Prostate gland (tissue), 2 donors: Measurements from ENCODE around the gene CFAP54. TPM values are rescaled to one million over a fixed set of nuclear protein-coding genes. Genes with fewer than 3 reads are reported as not detected.

Experiments used
- DNase-seq: peaks from one replicate; pipeline ENCODE4 v3.0.0-alpha.2; 2019; ENCODE audit warnings: low spot score
- H3K27ac ChIP-seq, 2 donors: fragments of 200-600 bp; sonication (generic); 2 replicates each; pipeline ENCODE4 v1.5.1; 2017 to 2019
- H3K27me3 ChIP-seq: fragments of 200-600 bp; sonication (generic); replicated peaks from 2 replicates; pipeline ENCODE4 v1.5.1; 2019; ENCODE audit not compliant: insufficient read depth
- H3K36me3 ChIP-seq, 2 donors: fragments of 200-600 bp; sonication (generic); 1 replicate in 1 of 2; 2 replicates in 1 of 2; pipeline versions ENCODE4 v1.5.1 to v1.8.1; 2017 to 2019
- H3K4me1 ChIP-seq: fragments of 200-600 bp; sonication (generic); replicated peaks from 2 replicates; pipeline ENCODE4 v1.5.1; 2019
- H3K4me3 ChIP-seq, 2 donors: fragments of 200-600 bp; sonication (generic); 2 replicates each; pipeline ENCODE4 v1.5.1; 2017 to 2019
- H3K9me3 ChIP-seq: fragments of 200-600 bp; sonication (generic); 2 replicates; pipeline ENCODE4 v1.5.1; 2017
- CTCF ChIP-seq, 4 experiments: fragments of 200-600 bp in 2 of 4; fragments of 450-650 bp in 2 of 4; sonication (generic) in 2 of 4; IDR thresholded peaks; 1 replicate in 3 of 4; 2 replicates in 1 of 4; pipeline ENCODE4 v1.5.1; 2016 to 2019; ENCODE audit warnings: antibody characterized with exemption in 4 of 4, mild to moderate bottlenecking in 2 of 4, moderate library complexity in 2 of 4
- POLR2A ChIP-seq: fragments of 450-650 bp; IDR thresholded peaks from one replicate; pipeline ENCODE4 v1.6.1; 2016; ENCODE audit warnings: antibody characterized with exemption, mild to moderate bottlenecking
- POLR2AphosphoS5 ChIP-seq: sonication (generic); formaldehyde crosslinking; IDR thresholded peaks from one replicate; pipeline ENCODE4 v1.6.1; 2017; ENCODE audit warnings: antibody characterized with exemption
- WGBS: methylation state at CpG from one replicate; pipeline ENCODE4 v1.1.5; 2018; 5-methylcytosine and 5-hydroxymethylcytosine counted together
- intact Hi-C: fragments of 100-400 bp; cut with DNase I; formaldehyde crosslinking; loops from one replicate; pipeline ENCODE4 v1.14.2; 2022
- total RNA-seq, 2 donors: library from RNA; depleted of rRNA; stranded (reverse); fragments of >200 nt; gene quantifications; one replicate each; pipeline ENCODE4 v1.1.0, GENCODE V29; 2016

CFAP54 gene
- total RNA-seq, 2 donors from 2014 or later, result 0.68 to 2.3 TPM

- TF ChIP-seq POLR2A (no peak), CTCF (IDR thresholded peaks at IDR 0.05) (no peak), POLR2AphosphoS5 (no peak)
- Histone ChIP-seq H3K27ac (no peak overlapping the region), H3K36me3 (no peaks in the 10 kb centered on the region), H3K27me3 (no peaks in the 10 kb centered on the region), H3K4me1 (no peaks in the 10 kb centered on the region), H3K4me3 (no peak overlapping the region), H3K9me3 (no peaks in the 10 kb centered on the region)
- DNase-seq, result no peak
- intact Hi-C loops, result no loop called here
- WGBS, result 89% methylated on average over 4 of the region's 4 CpGs
These were observed 15.2 kb upstream of the CFAP54 start for GRCh38 chr12:96474206-96474605.

- intact Hi-C loops, result no loop called here
- no peak for DNase-seq
- 36% methylated on average over 3 of the region's 3 CpGs for WGBS
- no peaks in the 10 kb centered on the region for H3K36me3 ChIP-seq
- no peaks in the 10 kb centered on the region for H3K9me3 ChIP-seq
- H3K27ac ChIP-seq, result no peak overlapping the region
- no peaks in the 10 kb centered on the region for H3K27me3 ChIP-seq
- H3K4me3 ChIP-seq, result no peak overlapping the region
- no peaks in the 10 kb centered on the region for H3K4me1 ChIP-seq
- TF ChIP-seq POLR2A, result no peak
- TF ChIP-seq CTCF (IDR thresholded peaks at IDR 0.05), result no peak
- no peak for TF ChIP-seq POLR2AphosphoS5
These were observed 11.4 kb upstream of the CFAP54 start for GRCh38 chr12:96478011-96478410.

GRCh38 chr12:96482086-96482485 lies 7.3 kb upstream of the CFAP54 start:
- intact Hi-C loops, result no loop called here
- Histone ChIP-seq H3K9me3 (no peaks in the 10 kb centered on the region), H3K4me3 (no peak overlapping the region), H3K36me3 (no peaks in the 10 kb centered on the region), H3K27ac (no peak overlapping the region), H3K27me3 (no peaks in the 10 kb centered on the region), H3K4me1 (no peaks in the 10 kb centered on the region)
- DNase-seq, result no peak
- WGBS, result 80% methylated on average over 5 of the region's 5 CpGs
- TF ChIP-seq POLR2A (no peak), POLR2AphosphoS5 (no peak), CTCF (IDR thresholded peaks at IDR 0.05) (no peak)

GRCh38 chr12:96483116-96483515 lies 6.3 kb upstream of the CFAP54 start:
- TF ChIP-seq POLR2AphosphoS5 (no peak), CTCF (IDR thresholded peaks at IDR 0.05) (no peak), POLR2A (no peak)
- no peaks in the 10 kb centered on the region for H3K27me3 ChIP-seq
- DNase-seq, result no peak
- H3K27ac ChIP-seq, result no peak overlapping the region
- no peak overlapping the region for H3K4me3 ChIP-seq
- no peaks in the 10 kb centered on the region for H3K36me3 ChIP-seq
- H3K9me3 ChIP-seq, result no peaks in the 10 kb centered on the region
- intact Hi-C loops, result no loop called here
- WGBS, result 92% methylated on average over 2 of the region's 2 CpGs
- H3K4me1 ChIP-seq, result no peaks in the 10 kb centered on the region

GRCh38 chr12:96486751-96487613 lies 2.4 kb upstream of the CFAP54 start:
- no peaks in the 10 kb centered on the region for H3K9me3 ChIP-seq
- H3K36me3 ChIP-seq, result no peaks in the 10 kb centered on the region
- no peaks in the 10 kb centered on the region for H3K4me1 ChIP-seq
- H3K4me3 ChIP-seq, result no peak overlapping the region
- H3K27me3 ChIP-seq, result no peaks in the 10 kb centered on the region
- intact Hi-C loops, result no loop called here
- no peak overlapping the region for H3K27ac ChIP-seq
- DNase-seq, result no peak
- WGBS, result 94% methylated on average over 12 of the region's 12 CpGs
- TF ChIP-seq CTCF (IDR thresholded peaks at IDR 0.05) (no peak), POLR2A (no peak), POLR2AphosphoS5 (no peak)
